ENCODE data around the gene TOR3A. TPM values are rescaled to one million over a fixed set of nuclear protein-coding genes. Genes with fewer than 3 reads are reported as not detected.

TOR3A gene
- total RNA-seq, 1 experiment from 2014 or later = 51.5 TPM

DNA sequence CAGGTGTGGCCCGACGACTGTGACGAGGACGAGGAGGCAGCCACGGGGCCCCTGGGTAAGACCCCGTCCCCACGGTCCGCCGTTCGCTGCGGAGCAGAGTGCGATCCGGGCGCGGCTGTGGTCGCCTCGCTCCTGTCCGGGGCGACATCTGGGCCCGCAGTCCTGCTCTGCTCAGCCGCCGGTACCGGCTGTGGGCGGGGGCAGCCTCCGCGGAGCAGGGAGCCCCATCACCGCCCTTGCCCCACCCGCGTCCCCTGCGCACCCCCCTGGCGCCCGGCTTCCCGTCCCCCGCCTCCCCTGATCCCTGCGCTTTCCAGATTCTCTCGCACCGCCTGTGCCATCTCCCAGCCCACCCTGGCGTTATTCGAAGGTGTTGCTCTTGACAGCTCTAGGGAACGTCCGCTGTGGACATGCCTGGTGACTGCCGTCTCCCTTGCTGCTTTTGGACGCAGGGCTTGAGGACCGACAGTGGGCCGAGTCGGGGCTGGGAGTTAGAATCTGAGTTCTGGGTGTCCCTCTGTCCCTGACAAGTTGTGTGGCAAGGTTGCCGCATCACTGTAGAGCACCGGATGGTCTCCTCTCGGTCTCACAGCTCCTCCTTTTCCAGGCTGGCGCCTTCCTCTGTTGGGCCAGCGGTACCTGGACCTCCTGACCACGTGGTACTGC lies 596 bp downstream of the TOR3A start:
- Histone ChIP-seq H3K9me3 (ENCODE audit: control insufficient read depth, insufficient read depth, low read depth, low read length) (no peaks in the 10 kb centered on the region), H3K27me3 (ENCODE audit: control insufficient read depth, insufficient read depth, low read length) (no peaks in the 10 kb centered on the region), H3K4me1 (ENCODE audit: control insufficient read depth, insufficient read depth, low read length) (peaks cover 5% of the 10 kb centered on the region; the same call in 1 of the 2 replicates), H3K36me3 (ENCODE audit: control insufficient read depth, insufficient read depth, low read length) (peaks cover 2% of the 10 kb centered on the region; the same call in 1 of the 2 replicates), H3K4me3 (ENCODE audit: low read depth in 2 of 2, low read length in 2 of 2) (peak overlapping the region; percentile 74 to 85), H3K27ac (ENCODE audit: low read length) (peak overlapping the region; percentile 91)
- no peak for TF ChIP-seq POLR2AphosphoS5 (IDR thresholded peaks at IDR 0.05; ENCODE audit: low read depth, low read length)
- no peak for TF ChIP-seq TCF7L2 (IDR thresholded peaks at IDR 0.05; ENCODE audit: low read depth, low read length)
- TF ChIP-seq, protein P1, sequence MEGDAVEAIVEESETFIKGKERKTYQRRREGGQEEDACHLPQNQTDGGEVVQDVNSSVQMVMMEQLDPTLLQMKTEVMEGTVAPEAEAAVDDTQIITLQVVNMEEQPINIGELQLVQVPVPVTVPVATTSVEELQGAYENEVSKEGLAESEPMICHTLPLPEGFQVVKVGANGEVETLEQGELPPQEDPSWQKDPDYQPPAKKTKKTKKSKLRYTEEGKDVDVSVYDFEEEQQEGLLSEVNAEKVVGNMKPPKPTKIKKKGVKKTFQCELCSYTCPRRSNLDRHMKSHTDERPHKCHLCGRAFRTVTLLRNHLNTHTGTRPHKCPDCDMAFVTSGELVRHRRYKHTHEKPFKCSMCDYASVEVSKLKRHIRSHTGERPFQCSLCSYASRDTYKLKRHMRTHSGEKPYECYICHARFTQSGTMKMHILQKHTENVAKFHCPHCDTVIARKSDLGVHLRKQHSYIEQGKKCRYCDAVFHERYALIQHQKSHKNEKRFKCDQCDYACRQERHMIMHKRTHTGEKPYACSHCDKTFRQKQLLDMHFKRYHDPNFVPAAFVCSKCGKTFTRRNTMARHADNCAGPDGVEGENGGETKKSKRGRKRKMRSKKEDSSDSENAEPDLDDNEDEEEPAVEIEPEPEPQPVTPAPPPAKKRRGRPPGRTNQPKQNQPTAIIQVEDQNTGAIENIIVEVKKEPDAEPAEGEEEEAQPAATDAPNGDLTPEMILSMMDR (IDR thresholded peaks at IDR 0.05) = no peak
- TF ChIP-seq SIN3A (IDR thresholded peaks at IDR 0.05; ENCODE audit: borderline replicate concordance, insufficient read depth, low read depth, low read length) = peak; percentile 24; the same call in 1 of the 2 replicates
- in situ Hi-C loops (cut with HindIII; ENCODE audit: low pct_unique_long_range_greater_than_20kb, low sequenced_read_pairs) (no loop called here), intact Hi-C loops (cut with micrococcal nuclease; ENCODE audit: unreplicated experiment) (loop anchor here (5.0 to 10.0 kb wide), 2 partner anchors 112 to 210 kb away; partner anchors contain the start of gene SOAT1)
- no TSS peak for BruUV-seq (replicated peaks)
- ATAC-seq = peak; percentile 44
- CTCF ChIA-PET = no interaction called here
- no peak for DNase-seq (ENCODE audit: low read depth, low spot score)
- POLR2A ChIA-PET = no interaction called here

DNA sequence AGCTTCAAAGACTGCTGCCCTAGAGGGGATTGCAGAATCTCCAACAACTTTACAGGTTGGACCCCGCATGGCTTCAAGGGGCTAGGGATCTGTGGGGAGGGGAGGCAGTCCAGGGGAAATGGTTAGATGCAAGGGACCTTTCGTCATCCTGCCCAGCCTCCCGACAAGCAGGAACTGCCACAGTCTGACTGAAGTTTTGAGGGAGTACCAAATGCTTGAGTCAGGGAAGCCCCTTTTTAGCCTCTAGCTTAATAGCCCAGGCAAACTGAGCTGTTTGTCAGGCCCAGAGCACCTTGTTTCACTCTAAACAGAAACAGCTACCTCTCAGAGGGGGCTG lies 1.1 kb downstream of the TOR3A start:
- POLR2A ChIA-PET = no interaction called here
- peak overlapping the region; percentile 84 for H3K27ac ChIP-seq (ENCODE audit: low read length)
- peak overlapping the region; percentile 74 to 85 for H3K4me3 ChIP-seq (ENCODE audit: low read depth in 2 of 2, low read length in 2 of 2)
- CTCF ChIA-PET = no interaction called here
- ATAC-seq (no peak), DNase-seq (ENCODE audit: low read depth, low spot score) (no peak)
- no peaks in the 10 kb centered on the region for H3K27me3 ChIP-seq (ENCODE audit: control insufficient read depth, insufficient read depth, low read length)
- H3K36me3 ChIP-seq (ENCODE audit: control insufficient read depth, insufficient read depth, low read length) = peaks cover 2% of the 10 kb centered on the region; the same call in 1 of the 2 replicates
- in situ Hi-C loops (cut with HindIII; ENCODE audit: low pct_unique_long_range_greater_than_20kb, low sequenced_read_pairs) = no loop called here
- H3K4me1 ChIP-seq (ENCODE audit: control insufficient read depth, insufficient read depth, low read length) = peaks cover 5% of the 10 kb centered on the region; the same call in 1 of the 2 replicates
- no peaks in the 10 kb centered on the region for H3K9me3 ChIP-seq (ENCODE audit: control insufficient read depth, insufficient read depth, low read depth, low read length)
- BruUV-seq (replicated peaks) = no TSS peak
- intact Hi-C loops (cut with micrococcal nuclease; ENCODE audit: unreplicated experiment) = loop anchor here (5.0 to 10.0 kb wide), 2 partner anchors 112 to 209 kb away; partner anchors contain the start of gene SOAT1
- TF ChIP-seq POLR2AphosphoS5 (IDR thresholded peaks at IDR 0.05; ENCODE audit: low read depth, low read length) = no peak

DNA sequence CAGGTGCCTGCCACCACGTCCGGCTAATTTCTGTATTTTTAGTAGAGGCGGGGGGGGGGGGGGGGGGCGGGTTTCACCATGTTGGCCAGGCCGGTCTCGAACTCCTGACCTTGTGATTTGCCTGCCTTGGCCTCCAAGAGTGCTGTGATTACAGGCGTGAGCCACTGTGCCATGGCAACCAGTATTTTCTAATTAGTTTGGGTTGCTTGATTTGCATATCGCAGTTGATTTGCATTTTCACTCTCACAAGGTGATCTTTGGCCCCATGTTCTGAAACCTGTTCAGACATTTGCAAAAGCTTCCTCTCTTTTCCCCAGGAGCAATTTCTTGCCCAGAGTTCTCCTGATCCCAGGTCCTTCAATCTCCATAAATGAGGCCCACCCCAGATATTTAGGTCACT lies 1.7 kb downstream of the TOR3A start:
- ATAC-seq (no peak), DNase-seq (ENCODE audit: low read depth, low spot score) (no peak)
- Histone ChIP-seq H3K27ac (ENCODE audit: low read length) (peak overlapping the region; percentile 26; the same call in 1 of the 2 replicates), H3K36me3 (ENCODE audit: control insufficient read depth, insufficient read depth, low read length) (peaks cover 2% of the 10 kb centered on the region; the same call in 1 of the 2 replicates), H3K4me1 (ENCODE audit: control insufficient read depth, insufficient read depth, low read length) (peaks cover 5% of the 10 kb centered on the region; the same call in 1 of the 2 replicates), H3K9me3 (ENCODE audit: control insufficient read depth, insufficient read depth, low read depth, low read length) (no peaks in the 10 kb centered on the region), H3K4me3 (ENCODE audit: low read depth in 2 of 2, low read length in 2 of 2) (peak overlapping the region; percentile 74 to 85; a peak in 3 of 4 replicates), H3K27me3 (ENCODE audit: control insufficient read depth, insufficient read depth, low read length) (no peaks in the 10 kb centered on the region)
- in situ Hi-C loops (cut with HindIII; ENCODE audit: low pct_unique_long_range_greater_than_20kb, low sequenced_read_pairs) = no loop called here
- POLR2A ChIA-PET = no interaction called here
- TF ChIP-seq TCF7L2 (IDR thresholded peaks at IDR 0.05; ENCODE audit: low read depth, low read length) (no peak), POLR2AphosphoS5 (IDR thresholded peaks at IDR 0.05; ENCODE audit: low read depth, low read length) (no peak), SIN3A (IDR thresholded peaks at IDR 0.05; ENCODE audit: borderline replicate concordance, insufficient read depth, low read depth, low read length) (no peak)
- TF ChIP-seq, protein P2, sequence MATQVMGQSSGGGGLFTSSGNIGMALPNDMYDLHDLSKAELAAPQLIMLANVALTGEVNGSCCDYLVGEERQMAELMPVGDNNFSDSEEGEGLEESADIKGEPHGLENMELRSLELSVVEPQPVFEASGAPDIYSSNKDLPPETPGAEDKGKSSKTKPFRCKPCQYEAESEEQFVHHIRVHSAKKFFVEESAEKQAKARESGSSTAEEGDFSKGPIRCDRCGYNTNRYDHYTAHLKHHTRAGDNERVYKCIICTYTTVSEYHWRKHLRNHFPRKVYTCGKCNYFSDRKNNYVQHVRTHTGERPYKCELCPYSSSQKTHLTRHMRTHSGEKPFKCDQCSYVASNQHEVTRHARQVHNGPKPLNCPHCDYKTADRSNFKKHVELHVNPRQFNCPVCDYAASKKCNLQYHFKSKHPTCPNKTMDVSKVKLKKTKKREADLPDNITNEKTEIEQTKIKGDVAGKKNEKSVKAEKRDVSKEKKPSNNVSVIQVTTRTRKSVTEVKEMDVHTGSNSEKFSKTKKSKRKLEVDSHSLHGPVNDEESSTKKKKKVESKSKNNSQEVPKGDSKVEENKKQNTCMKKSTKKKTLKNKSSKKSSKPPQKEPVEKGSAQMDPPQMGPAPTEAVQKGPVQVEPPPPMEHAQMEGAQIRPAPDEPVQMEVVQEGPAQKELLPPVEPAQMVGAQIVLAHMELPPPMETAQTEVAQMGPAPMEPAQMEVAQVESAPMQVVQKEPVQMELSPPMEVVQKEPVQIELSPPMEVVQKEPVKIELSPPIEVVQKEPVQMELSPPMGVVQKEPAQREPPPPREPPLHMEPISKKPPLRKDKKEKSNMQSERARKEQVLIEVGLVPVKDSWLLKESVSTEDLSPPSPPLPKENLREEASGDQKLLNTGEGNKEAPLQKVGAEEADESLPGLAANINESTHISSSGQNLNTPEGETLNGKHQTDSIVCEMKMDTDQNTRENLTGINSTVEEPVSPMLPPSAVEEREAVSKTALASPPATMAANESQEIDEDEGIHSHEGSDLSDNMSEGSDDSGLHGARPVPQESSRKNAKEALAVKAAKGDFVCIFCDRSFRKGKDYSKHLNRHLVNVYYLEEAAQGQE (IDR thresholded peaks at IDR 0.05; ENCODE audit: insufficient read depth in 1 of 2, low read depth in 2 of 2, low read length in 1 of 2) = no peak
- TF ChIP-seq, protein P1 (IDR thresholded peaks at IDR 0.05) = no peak
- intact Hi-C loops (cut with micrococcal nuclease; ENCODE audit: unreplicated experiment) = loop anchor here (5.0 to 10.0 kb wide), 2 partner anchors 111 to 209 kb away; partner anchors contain the start of gene SOAT1
- BruUV-seq (replicated peaks) = no TSS peak
- CTCF ChIA-PET = no interaction called here
